HuH-7.5 (cell line): ENCODE measurements around the gene GNG12.
"Not testable (repeated sequence)": the region's sequence is repeated elsewhere in the genome, so short reads cannot be mapped to it uniquely, and the experiment has no call there.

Experiments
- DNase-seq: peaks from one replicate; pipeline ENCODE4 v3.0.0; 2011; ENCODE audit warnings: low spot score

GNG12 gene

GRCh38 chr1:67683316-67683715 is 150.0 kb downstream of the GNG12 start:
- DNase-seq, result no peak

- no peak for DNase-seq
These were observed 150.5 kb downstream of the GNG12 start for GRCh38 chr1:67682659-67683197.

GRCh38 chr1:67680486-67680885 is 152.8 kb downstream of the GNG12 start:
- DNase-seq, result no peak

- no peak for DNase-seq
These were observed 153.6 kb downstream of the GNG12 start for GRCh38 chr1:67679691-67680090.

GRCh38 chr1:67677930-67678329 is 155.3 kb downstream of the GNG12 start:
- DNase-seq, result no peak

GRCh38 chr1:67677408-67677807 is 155.9 kb downstream of the GNG12 start:
- DNase-seq, result no peak

GRCh38 chr1:67676946-67677345 is 156.3 kb downstream of the GNG12 start:
- no peak for DNase-seq

- no peak for DNase-seq
These were observed 157.0 kb downstream of the GNG12 start for GRCh38 chr1:67676287-67676686.

- no peak for DNase-seq
These were observed 157.5 kb downstream of the GNG12 start for GRCh38 chr1:67675800-67676199.

- no peak for DNase-seq
These were observed 158.8 kb downstream of the GNG12 start for GRCh38 chr1:67674260-67675011.

GRCh38 chr1:67673468-67674201 is 159.6 kb downstream of the GNG12 start:
- DNase-seq, result no peak

- DNase-seq, result no peak
These were observed 160.9 kb downstream of the GNG12 start for GRCh38 chr1:67672260-67672803.

- no peak for DNase-seq
These were observed 164.6 kb downstream of the GNG12 start for GRCh38 chr1:67668660-67669059.

GRCh38 chr1:67666636-67667035 is 166.6 kb downstream of the GNG12 start:
- DNase-seq, result no peak

- not testable (repeated sequence) for DNase-seq
These were observed 168.0 kb downstream of the GNG12 start for GRCh38 chr1:67665307-67665706.

GRCh38 chr1:67664048-67664447 is 169.2 kb downstream of the GNG12 start:
- no peak for DNase-seq

- DNase-seq, result no peak
These were observed 170.4 kb downstream of the GNG12 start for GRCh38 chr1:67662884-67663283.

- DNase-seq, result no peak
These were observed 174.0 kb downstream of the GNG12 start for GRCh38 chr1:67659229-67659628.

- DNase-seq, result not testable (repeated sequence)
These were observed 176.1 kb downstream of the GNG12 start for GRCh38 chr1:67657152-67657551.

GRCh38 chr1:67655581-67655980 is 177.7 kb downstream of the GNG12 start:
- DNase-seq, result no peak

- no peak for DNase-seq
These were observed 180.0 kb downstream of the GNG12 start for GRCh38 chr1:67653304-67653703.

GRCh38 chr1:67652800-67653199 is 180.5 kb downstream of the GNG12 start:
- no peak for DNase-seq
